HG03439 (cell line): Measurements from ENCODE around the gene BAIAP3.

Experiments used
- ATAC-seq: cut with Tn5 transposase; IDR thresholded peaks from one replicate; pipeline ENCODE4 v1.9.1; 2021; ENCODE audit warnings: mild to moderate bottlenecking, moderate library complexity; ENCODE audit not compliant: unreplicated experiment

Gene BAIAP3

DNA sequence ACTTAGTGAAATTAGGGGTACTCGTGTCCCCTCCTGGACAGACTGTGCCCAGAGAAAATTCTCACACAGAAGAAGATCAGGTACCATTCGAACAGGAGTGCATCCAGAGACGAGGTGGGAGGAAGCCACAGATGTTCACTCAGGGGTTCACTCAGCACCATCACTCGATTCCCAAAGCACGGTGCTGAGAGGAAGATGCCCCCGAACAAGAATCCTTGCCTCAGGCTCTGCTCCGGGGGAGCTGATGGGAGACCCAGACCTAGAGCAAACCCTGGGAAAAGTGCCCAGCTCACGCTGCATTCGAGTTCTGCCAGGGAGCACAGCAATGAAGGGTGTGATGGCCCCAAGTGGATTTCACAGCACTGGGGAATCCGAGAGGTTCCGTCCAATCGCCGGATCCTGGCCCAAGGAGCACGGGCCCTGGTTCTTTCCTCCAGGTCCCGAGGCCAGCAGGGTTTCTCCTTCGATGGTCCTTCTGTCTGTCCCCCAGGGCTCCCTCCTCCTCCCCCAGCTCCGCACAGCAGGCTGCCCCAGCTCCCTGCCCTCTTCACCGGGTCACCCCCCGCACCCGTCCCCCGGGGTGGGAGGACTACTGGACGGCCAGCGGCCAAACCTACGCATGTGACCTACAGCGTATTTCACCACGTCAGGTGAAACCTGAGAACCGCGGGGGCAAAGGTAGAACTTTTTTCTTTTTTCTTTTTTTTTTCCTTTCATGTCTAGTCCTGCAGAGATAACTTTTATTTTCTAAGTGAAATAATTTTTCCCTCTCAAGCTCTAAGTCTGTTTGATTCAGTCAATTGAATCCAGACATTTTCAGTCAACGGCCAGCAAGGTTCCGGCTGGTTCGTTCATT lies 34.2 kb upstream of the BAIAP3 start:
- no peak for ATAC-seq

DNA sequence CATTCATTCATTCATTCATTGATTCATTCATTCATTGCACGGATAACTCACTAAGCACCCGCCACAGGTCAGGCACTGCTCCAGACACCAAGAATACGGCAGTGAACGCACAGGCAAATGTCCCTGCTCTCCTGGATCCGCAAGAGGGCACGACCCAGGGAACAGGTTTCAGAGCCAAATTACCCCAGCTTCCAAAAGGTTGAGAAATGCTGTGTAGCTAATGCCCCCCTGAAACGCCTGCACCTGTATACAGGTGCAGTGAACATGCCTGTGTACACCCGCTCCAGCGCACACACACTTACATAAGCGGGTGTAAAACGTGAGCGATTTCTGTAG lies 33.6 kb upstream of the BAIAP3 start:
- no peak for ATAC-seq

DNA sequence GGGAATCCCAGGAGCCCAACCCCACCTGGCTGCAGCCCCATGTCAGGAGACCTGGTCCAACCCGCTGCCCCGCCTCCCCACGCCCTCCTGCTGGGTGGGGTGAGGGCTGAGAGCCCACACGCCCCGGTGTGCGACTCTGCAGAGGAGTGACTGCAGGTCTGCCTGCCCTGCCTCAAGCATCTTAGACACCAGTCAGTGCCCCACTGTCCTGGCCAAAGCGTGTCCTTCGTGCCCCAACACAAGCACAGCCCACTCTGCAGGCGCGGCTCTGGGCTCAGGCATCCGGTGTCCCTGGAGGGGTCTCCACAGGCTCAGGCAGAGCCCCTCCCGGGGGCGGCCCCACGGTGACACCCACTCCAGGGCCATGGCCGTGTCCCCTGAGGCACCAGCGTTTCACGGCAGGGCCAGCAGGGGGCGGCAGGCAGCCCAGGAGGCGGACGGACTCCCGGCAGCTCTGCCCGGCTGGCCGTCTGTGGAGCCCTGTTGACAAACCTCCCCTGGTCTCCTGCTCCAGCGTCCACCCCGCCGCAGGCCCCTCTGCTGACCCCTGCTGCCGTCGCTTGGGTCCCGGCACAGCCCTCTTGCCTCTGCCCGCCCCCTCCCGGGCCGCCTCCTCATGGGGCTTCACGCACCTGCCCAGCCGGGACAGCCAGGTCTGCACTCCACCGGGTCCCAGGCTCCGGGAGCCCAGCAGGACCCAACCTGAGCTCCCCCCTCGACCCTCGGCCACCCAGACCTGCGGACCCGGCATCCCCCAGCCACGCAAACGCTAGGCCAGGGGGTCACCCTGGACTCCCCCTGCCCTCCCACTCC lies 32.6 kb upstream of the BAIAP3 start:
- no peak for ATAC-seq

DNA sequence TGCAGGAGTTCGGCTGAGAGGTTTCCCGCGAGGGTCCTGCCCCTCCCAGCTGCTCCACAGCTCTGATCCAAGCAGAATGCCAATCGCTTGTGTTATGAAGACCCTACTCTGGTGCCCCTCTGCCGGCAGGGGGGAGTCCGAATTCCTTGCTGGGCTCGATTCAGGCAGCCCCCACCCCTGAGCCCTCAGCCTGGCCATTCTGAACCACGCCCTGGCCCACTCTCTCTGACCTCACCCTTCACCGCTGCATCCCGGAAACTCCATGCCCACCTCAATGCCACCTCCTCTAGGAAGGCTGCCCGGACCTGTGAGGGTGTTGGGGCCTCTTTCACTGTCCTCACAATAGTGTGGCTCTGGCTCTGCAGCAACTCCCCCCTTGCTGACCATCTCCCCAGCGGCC lies 31.9 kb upstream of the BAIAP3 start:
- no peak for ATAC-seq

DNA sequence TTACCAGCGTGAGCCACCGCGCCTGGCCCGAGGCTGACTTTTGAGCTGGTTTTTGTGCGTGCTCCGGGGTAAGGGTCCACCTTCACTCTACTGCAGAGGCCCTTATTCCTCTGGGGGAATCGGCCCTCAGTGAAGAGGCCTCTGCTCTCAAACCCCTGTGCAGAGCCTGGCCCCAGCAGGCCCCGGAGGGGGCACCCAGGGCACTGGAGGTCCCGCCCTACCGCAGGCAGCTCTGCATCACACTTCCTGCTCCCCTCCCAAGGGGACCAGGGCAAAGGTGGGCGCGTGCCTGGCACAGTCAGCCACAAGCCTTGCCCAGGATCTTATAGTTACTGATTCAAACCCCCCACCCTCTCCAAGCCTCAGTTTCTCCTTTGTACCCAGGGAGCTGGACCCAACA lies 27.6 kb upstream of the BAIAP3 start:
- ATAC-seq, result no peak

DNA sequence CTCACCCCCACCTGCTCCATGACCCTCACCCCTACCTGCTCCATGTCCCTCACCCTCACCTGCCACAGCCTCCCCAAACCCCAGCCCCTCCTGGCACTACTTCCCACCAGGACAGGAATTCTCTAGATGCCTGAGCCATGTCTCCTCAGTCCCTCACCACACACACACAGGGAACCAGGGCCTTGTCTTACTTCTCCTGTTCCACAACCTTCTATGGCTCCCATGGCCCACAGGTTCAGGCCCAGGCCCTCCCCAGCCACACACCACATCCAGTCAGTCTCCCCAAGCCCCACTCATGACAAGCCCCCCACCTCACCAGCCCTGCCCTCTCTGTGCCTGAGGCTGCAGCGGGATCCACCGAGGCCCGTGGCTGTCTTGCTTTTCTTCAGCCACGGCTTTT lies 27.1 kb upstream of the BAIAP3 start:
- no peak for ATAC-seq

DNA sequence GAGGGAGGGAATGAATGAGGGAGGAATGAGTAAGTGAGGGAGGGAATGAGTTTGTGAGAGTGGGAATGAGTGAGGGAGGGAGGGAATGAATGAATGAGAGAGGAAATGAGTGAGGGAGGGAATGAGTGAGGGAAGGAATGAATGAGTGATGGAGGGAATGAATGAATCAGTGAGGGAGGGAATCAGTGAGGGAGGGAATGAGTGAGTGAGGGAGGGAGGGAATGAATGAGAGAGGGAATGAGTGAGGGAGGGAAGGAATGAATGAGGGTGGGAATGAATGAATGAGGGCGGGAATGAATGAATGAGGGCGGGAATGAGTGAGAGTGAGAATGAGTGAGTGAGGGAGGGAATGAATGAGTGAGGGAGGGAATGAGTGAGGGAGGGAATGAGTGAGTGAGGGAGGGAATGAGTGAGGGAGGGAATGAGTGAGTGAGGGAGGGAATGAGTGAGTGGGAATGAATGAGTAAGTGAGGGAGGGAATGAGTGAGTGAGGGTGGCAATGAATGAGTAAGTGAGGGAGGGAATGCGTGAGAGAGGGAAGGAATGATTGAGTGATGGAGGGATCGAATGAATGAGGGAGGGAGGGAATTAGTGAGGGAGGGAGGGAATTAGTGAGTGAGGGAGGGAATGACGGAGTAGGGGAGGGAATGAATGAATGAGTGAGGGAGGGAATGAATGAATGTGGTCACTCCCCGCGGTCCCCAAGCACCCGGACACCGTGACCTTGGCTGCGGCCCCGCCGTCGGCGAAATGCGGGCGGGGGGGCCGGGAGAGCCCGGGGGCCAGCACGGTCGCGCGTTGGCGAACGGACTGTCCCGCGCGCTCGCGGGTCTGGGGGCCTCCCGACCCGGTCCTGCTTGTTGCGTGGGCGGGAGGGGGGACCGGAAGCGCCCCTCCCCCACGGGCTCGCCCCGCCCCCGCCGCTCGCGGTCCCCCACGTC lies 25.1 kb upstream of the BAIAP3 start:
- ATAC-seq, result no peak

DNA sequence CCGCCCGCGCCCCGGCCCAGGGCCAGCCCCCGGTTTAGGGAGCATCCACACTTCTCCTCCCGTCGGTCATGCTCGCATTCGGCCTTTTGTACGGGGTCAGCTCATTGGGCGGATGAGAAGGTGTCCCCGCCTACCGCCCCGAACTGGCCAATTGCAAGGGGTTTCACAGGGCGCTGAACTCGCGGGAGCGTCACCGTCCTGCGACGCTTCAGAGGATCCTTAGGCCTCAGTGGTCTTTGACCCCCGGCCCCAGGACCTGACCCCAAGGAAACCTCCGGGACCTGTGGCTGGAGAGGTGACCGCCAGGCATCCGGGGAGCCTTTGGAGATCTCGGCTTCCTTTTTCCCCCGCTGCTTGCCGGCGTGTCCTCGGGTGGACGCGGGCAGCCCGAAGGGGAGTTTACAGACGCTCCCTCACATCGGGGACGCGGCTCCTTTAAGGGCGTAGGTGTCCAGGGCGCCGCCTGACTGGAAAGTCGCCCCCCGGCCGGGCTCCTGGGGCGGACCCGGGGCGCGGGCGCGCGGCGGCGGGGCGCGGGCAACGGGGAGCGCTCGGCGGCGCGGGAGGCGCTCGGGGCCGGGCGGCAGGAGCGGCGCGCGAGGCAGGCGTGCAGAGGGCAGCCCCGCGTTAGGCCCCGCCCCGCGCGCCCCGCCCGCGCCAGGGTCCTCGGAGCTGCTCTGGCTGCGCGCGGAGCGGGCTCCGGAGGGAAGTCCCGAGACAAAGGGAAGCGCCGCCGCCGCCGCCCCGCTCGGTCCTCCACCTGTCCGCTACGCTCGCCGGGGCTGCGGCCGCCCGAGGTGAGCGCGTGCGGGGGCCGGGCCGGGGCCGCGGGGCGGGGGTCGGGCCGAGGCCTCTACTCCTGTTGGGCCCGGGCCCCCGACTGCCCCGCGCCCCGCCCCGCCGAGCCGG lies 24.2 kb upstream of the BAIAP3 start, which contains the start of gene UBE2I:
Gene UBE2I (plus strand): TSS at position 660 of the 909 bp plus-strand sequence. CDS start 4,395 bp downstream, outside the sequence.
- ATAC-seq, result peak; percentile 76

DNA sequence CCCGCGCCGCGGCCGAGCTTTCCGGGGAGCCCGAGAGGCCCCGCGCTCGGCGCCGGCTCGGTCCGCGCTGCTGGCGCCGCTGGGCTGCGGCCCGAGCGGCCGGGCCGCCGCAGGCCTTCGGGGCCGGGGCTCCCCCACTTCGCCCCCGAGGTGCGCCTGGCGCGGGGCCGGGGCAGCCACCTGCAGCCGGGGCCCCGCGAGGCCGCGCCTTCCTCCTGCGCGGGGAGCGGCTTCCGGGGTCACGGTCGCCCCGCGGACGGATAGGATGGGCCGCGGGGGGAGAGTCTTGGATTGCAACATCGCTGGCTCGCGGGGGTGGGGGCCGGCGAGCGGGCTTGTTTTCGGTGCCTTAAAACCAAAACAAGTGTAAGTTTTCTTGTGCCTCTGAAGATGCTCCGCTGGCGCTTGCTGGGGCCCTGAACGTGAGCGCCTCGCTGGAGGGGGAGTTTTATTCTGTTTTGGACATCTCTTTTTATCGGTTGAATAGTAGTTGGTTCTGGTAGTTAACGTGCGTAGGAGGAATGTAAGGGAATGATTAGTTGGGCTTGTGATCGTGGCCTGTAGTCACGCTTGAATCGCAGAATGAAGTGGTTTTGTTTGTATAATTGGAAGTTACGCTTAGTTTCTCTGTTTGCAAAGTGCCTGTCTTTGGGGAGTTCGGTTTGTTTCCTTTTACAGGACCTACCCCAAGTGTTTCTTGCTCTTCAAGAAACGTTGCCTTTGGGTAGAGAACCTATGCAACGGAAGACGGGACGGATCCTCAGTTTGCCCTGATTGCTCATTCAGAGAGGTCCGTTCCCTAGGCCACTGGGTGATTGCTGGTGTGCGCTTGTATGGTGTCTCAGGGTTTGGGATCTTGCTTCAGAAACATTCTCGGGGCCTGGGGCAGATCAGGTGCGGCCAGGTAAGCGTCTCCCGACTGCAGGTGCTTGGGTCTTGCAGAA lies 23.3 kb upstream of the BAIAP3 start:
- peak; percentile 18 for ATAC-seq

DNA sequence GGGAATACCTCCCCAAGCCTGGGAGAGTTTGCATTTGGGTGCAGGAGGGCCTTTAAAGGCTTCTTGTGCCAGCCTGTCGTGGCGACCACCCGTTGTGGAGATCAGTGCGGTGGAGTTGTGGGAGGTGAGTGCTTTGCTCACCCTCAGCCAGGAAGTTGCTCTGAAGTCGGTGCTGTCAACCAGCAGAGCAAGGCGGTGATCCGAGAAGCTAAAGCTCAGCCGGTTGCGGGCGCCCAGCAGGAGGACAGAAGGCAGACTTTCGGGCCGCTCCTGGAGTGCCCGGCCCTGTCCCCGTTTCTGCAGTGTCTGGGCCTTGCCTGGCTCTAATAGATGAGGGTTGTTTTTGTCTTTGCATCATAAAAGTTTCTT lies 22.6 kb upstream of the BAIAP3 start:
- ATAC-seq, result no peak

DNA sequence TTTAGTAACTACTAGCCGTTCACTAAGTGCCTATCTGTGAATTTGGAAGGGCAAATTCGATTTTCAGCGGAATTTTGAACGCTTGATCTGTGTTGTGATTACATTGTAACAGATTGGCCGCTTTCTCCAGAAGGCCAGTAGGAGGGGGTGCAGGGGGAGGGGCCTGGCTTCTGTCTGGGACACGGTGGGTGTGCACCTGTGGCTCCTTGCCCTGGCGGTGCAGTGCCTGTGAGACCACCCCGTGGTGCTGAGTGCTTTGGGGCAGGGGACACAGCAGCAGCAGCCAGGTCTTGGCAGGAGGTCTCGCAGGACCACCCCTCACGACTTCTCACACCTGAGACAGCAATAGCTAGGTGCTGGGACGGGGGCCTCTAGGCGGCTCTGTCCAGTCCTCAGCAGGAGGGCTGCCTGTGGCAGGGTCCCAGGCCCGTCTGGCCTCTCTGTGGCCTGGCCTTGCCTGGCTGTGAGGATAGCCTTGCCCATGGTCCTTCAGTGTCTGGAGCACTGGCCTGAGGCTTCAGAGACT lies 22.2 kb upstream of the BAIAP3 start:
- ATAC-seq, result no peak

DNA sequence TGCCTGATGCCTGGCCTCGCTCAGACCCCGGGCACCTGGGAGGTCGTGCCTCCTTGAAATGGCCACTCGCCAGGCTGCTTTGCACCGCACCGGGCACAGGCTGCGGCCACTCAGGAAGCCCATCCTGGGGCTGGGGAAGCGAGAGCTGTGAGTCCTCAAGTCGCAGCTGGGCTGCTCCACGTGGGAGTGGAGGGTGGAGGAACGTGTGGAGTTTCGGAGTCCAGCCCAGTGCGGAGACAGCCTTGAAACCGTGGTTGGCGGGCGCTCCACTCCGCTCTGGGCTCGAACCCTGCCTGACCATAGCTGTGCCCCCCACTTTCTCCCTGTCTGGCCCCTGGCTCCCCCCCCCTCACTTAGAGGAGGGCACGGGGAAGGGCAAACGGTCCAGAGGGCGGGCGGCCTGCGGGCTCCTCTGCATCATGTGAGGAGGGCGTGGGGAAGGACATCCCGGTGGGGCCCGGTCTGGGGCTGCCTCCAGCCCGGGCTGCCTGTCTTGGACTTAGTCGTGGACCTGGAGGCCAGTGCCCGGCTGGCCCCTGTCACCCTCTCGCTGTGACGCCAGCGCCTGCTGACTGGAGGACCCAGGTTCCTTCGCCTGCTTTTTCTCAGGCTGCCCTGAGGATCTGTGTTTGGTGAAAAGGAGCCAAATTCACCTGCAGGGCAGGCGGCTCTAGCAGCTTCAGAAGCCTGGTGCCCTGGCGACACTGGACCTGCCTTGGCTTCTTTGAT lies 21.5 kb upstream of the BAIAP3 start:
- ATAC-seq, result no peak

DNA sequence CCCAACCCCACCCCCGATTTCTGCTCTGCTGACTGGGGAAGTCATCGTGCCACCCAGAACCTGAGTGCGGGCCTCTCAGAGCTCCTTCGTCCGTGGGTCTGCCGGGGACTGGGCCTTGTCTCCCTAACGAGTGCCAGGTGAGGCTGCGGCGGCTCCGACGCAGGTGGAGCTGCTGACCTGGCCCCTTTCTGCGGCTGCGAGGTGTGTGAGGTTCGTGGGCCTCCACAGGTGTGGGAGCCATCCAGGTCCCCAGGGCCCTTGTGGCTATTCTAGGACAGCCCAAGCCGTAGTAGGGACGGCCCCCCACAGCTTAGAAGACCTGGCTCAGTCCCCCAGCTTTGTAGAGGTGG lies 21.0 kb upstream of the BAIAP3 start:
- ATAC-seq, result no peak

DNA sequence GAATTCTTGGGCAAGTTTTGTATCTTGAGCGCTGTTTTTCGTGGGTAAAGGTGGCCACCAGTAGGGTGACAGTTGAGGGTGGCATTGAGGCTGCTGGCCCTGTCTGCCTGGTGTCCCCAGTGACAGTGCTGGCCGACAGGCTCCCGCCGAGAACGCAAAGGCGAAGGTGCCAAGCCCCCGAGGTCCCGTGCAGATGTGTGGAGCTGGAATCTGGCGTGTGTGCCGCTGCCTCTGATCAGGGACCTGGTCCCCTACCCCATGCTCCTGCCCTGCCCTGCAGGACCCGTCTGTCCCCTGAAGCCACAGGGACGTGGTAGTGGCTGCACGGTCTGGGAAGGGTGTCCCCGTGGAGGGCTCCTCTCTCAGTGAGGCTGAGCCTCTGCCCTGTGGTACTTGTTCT lies 20.5 kb upstream of the BAIAP3 start:
- ATAC-seq, result no peak

DNA sequence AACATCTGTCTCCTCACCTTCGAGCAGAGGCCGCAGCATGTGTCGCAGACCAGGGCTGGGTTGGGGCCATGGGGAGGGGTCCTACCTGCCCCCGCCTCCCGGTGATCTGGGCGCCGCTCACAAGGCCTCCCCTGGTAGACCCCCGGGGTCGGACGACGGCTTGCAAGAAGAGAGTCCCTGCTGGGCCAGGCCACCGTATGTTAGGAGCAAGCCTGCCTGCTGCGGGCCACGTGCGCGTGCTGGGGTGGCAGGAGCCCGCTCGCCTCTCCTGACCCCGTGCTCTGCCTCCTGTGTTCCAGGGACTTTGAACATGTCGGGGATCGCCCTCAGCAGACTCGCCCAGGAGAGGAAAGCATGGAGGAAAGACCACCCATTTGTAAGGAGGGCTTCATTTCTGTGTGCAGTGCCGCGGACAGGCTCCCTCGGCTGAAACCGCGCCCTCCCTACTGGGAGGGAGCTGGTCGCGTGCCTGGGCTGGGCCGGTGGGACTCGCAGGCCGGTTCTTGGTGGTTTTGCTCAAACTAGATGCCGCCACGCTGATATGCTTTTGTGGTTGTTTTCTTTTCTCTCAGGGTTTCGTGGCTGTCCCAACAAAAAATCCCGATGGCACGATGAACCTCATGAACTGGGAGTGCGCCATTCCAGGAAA lies 19.6 kb upstream of the BAIAP3 start:
- no peak for ATAC-seq

DNA sequence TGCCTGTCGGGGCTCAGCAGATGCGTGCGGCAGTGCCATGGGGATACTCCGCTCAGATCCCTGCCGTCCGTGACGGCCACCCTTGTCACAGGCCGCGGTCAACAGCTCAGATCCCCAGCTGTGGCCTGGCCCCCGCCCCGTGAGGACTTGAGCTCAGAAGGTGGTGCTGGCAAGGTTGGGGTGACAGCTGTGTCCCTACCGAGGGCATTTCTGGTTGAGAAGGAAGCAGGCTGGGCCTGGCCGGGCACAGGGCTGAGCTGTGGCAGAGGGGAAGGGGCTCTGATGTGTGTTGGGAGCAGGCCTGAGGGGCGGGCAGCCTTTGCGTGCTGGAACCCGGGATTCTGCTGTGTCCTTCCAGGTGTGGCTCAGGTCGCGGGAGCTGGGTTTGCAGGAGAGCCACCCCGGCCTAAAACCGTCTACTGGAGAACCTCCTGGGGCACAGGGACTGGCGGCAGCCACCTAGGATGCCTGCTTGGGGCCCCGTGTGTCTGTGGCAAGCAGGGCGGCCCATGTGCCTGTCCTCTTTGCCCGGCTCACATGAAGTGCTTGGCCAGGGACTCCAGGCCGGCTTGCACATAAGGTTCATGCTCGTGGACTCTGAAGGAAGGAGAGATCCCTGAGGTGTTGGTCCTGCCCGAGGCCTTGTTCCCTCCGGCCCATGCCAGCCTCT lies 18.9 kb upstream of the BAIAP3 start:
- ATAC-seq, result no peak
